Activated T-helper 17 cell treated with anti-CD3 and anti-CD28 coated beads, Interleukin-2, amount 50 U/mL, for 72 hours (primary cell): Measurements from ENCODE around the gene TNFRSF13B. TPM values are rescaled to one million over a fixed set of nuclear protein-coding genes. Genes with fewer than 3 reads are reported as not detected.
A peak's percentile ranks its signal among the peaks of the same experiment; 100 is the strongest.
"Not testable (repeated sequence)": the region's sequence is repeated elsewhere in the genome, so short reads cannot be mapped to it uniquely, and the experiment has no call there.

Experiments used
- ATAC-seq: fragments of 150-1000 bp; cut with Tn5 transposase; replicated peaks from 2 replicates; pipeline ENCODE4 v1.10.0; 2021; ENCODE audit warnings: mild to moderate bottlenecking, moderate library complexity
- H3K27ac Mint-ChIP-seq: one replicate; pipeline ENCODE4 v1.8.0; 2022; ENCODE audit warnings: mixed read lengths
- H3K27me3 Mint-ChIP-seq: one replicate; pipeline ENCODE4 v1.8.0; 2022; ENCODE audit warnings: mixed read lengths
- H3K36me3 Mint-ChIP-seq: one replicate; pipeline ENCODE4 v1.8.0; 2022; ENCODE audit warnings: low read depth, mild to moderate bottlenecking, mixed read lengths
- H3K4me1 Mint-ChIP-seq: one replicate; pipeline ENCODE4 v1.8.0; 2022; ENCODE audit warnings: mixed read lengths
- H3K4me3 Mint-ChIP-seq: one replicate; pipeline ENCODE4 v1.8.0; 2022; ENCODE audit warnings: mild to moderate bottlenecking, mixed read lengths
- H3K9me3 Mint-ChIP-seq: one replicate; pipeline ENCODE4 v1.8.0; 2022; ENCODE audit warnings: mixed read lengths
- total RNA-seq, 2 donors: library from RNA; stranded (reverse); gene quantifications; one replicate each; pipeline ENCODE4 v1.2.3, GENCODE V29; 2022

The TNFRSF13B gene
- total RNA-seq, 2 donors from 2014 or later = not detected

DNA sequence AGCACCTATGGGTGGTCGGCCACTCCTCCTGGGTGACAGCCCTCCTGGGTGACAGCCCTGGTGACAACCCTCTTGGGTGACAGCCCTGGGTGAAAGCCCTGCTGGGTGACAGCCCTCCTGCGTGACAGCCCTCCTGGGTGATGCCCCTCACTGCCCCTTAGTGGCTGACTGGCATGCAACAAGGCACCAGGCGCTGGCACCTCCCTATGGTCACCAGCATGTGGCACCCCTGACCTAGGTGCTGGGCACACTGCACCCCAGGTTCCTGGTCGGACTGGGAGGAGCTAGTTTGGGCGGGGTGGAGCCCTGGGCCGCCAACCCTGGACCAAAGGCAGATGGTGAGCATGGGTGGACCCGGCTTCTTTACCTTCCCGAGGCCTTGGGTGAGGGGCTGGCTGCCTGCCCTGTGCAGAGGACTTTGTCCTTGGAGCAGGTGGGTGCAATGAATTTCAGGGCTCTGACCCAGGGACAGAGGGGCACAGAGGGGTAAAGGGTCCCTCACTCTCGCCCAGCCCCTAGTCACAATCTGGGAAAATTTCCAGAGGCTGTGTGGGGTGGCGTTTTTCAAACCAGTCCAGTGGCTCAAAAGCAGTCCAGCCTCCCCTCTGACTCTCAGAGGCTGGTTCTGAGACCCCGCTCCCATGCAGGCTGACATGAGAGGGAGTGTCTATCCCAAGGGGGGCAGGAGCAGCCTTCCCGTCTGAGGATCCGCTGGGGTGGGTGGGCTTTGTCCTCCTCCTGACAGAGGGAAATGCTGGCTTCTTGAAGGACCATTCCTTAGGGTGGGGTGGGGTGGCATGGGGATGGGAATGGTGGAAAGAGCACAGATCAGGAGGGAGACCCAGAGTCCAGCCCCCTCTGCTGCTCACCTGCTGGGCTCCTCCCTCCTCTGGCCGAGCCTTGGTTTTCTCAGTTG lies 25.9 kb upstream of the TNFRSF13B start:
- Mint-ChIP-seq H3K36me3 (no peaks in the 10 kb centered on the region), H3K4me1 (no peaks in the 10 kb centered on the region), H3K27me3 (no peaks in the 10 kb centered on the region), H3K4me3 (no peak overlapping the region), H3K27ac (no peak overlapping the region), H3K9me3 (no peaks in the 10 kb centered on the region)
- ATAC-seq = peak; percentile 91

DNA sequence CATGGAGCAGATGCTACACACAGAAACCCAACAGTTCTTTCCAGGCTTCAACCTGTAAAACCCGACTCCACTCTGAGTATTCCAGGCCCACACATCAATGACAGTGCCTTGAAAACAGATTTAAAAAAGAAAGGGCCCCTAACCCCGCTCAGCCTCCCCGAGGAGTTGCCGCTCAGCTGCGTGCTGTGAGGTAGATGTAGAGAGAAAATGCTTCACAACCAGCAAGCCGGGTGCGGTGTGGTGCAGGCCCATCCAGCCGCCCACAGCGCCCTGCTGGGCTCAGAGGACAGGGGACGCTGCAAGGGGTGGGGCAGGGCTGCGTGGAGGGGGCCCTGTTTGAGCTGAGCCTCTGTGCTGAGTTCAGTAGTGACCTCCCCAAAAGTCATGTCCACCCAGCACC lies 24.8 kb upstream of the TNFRSF13B start:
- not testable (repeated sequence) for H3K27me3 Mint-ChIP-seq, H3K27ac Mint-ChIP-seq, ATAC-seq, H3K4me1 Mint-ChIP-seq, H3K9me3 Mint-ChIP-seq, H3K36me3 Mint-ChIP-seq, H3K4me3 Mint-ChIP-seq

DNA sequence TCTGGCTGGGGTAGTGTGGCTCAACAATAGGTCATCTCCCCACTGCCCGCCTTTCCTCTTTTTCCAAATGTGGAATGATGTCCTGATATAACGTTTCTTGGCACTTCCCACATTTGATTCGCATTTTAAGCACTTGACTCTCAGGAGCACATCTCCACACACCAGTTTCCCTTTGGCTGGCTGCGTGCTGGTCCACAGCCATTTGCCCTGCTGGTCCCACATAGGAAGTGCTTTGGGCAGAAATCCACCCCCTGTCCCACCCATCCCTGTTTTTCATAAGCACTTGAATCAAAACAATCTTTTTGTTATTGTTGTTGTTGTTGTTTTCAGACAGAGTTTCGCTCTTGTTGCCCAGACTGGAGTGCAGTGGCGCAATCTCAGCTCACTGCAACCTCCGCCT lies 24.0 kb upstream of the TNFRSF13B start:
- Mint-ChIP-seq H3K4me3 (no peak overlapping the region), H3K27ac (no peak overlapping the region), H3K9me3 (no peaks in the 10 kb centered on the region), H3K36me3 (no peaks in the 10 kb centered on the region), H3K27me3 (no peaks in the 10 kb centered on the region), H3K4me1 (no peaks in the 10 kb centered on the region)
- no peak for ATAC-seq

DNA sequence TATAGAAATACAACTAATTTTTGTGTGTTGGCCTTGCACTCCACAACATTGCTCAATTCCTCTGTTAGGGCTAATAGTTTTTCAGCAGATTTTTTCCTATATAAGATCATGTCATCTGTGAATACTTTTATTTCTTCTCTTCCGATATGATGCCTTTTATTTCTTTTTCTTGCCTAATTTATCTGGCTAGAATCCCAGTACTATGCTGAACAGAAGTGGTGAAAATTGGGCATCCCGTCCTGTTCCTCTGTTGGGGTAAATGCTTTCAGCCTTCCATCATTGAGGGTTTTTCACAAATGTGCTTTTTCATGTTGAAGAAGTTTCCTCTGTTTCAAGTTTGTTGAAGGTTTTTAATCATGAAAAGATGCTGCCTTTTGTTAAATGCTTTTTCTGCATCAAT lies 22.7 kb upstream of the TNFRSF13B start:
- Mint-ChIP-seq H3K4me3 (no peak overlapping the region), H3K4me1 (peaks cover 11% of the 10 kb centered on the region), H3K9me3 (no peaks in the 10 kb centered on the region), H3K27me3 (no peaks in the 10 kb centered on the region), H3K36me3 (no peaks in the 10 kb centered on the region), H3K27ac (no peak overlapping the region)
- ATAC-seq = no peak

DNA sequence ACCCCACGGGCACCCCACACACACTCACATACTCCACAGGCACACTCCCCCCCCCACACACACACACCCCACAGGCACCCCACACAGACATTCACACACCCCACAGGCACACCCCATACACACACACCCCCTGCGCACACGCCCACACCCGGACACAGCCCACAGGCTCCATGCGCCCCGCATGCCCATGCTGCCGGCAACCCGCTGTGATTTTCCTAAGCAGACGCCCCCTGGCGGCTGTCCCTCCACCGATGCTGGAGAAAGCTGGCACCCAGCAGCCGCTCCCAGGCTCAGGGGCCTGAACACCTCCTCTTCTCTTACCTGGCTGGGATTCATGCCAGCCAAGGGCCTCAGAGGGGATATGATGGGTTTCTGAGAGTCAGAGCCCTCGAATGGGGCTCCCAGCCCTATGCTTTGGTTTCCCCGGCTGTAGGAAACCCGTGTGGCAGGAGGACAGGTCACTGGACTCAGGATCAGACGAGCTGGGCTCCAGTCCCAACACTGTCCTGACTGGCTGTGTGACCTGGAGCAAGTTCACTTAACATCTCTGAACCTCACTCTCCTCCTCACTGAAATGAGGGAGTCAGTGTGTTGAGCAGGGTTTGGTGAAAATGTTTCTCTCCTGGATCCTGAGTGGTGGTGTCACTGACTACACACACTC lies 19.6 kb upstream of the TNFRSF13B start:
- peak; percentile 12 for ATAC-seq
- no peaks in the 10 kb centered on the region for H3K36me3 Mint-ChIP-seq
- H3K4me3 Mint-ChIP-seq = peak overlapping the region; percentile 79
- H3K27me3 Mint-ChIP-seq = no peaks in the 10 kb centered on the region
- peaks cover 29% of the 10 kb centered on the region for H3K4me1 Mint-ChIP-seq
- no peaks in the 10 kb centered on the region for H3K9me3 Mint-ChIP-seq
- no peak overlapping the region for H3K27ac Mint-ChIP-seq

DNA sequence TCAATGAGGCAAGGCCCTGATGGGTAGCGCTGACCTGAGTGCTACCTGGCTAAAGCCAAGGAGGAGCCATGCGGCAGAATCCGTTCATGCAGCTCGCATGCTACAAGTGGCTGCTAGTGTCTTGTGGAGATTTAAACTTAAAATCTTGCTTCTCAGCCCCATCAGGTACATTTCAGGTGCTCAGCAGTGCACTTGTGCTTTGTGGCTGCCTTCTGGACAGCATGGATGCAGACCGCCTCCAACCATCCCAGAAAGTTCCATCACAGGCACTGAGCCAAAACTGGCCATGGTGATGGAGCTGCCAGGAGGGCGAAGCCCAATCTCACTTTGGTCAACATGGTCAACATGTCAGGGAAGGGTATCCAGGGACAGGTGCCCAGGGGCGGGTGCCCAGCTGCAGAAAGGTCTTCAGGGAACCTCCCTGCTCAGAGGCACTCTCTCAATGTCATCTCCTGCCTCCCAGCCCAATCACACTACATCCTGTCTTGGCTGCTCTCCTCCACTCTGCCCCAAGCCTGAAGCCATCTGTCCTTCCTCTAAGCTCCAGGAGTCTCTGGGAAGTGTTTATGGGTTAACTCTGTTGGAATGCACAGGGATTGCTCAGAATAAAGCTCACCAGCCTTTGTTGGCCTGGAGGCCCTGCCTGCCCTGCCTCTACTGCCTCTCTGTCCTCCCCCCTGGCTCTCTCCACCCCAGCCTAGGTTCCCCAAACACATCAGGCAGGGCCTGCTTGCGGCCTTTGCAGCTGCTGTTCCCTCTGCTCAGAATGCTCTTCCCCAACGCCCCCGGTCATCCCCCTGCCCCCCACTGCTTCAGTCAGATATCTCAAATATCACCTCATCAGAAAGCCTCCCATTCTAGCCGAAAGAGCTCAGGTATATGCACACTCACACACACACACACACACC lies 18.3 kb upstream of the TNFRSF13B start:
- Mint-ChIP-seq H3K27ac (peak overlapping the region; percentile 90), H3K4me1 (peaks cover 29% of the 10 kb centered on the region), H3K36me3 (no peaks in the 10 kb centered on the region), H3K4me3 (peak overlapping the region; percentile 79), H3K9me3 (no peaks in the 10 kb centered on the region), H3K27me3 (no peaks in the 10 kb centered on the region)
- ATAC-seq = no peak

DNA sequence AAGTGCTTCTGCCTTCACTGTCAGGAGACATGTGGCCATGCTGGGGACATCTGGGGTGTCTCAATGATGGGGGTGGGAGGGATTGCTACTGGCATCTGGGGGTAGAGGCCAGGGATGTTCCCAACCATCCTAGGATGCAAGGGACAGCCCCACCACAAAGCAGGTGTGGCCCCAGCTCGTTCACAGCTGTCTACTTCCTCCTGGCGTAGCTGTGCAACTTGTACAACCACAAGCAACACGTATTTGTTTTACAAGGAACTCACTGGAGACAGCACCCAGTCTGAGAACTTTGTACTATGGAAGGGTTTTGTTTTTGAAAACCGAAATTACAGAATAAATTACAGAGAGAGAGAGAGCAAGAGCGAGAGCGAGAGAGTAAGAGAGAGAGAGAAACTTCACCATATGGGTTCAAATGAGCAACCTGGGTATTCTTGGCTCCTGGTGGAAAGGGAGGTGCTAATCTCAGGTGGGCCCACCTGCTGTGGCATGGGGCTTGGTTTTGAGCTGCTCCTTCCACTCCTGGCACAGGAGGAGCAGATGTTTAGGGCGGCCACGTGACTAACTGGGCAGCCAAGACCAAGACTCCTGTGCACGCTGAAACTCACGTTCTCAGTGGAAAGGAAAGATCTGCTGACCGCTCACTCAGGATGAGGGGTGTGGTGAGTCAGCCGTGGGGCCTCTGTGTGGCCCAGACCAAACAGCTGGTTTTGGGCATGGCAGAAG lies 17.5 kb upstream of the TNFRSF13B start:
- ATAC-seq = peak; percentile 38
- peak overlapping the region; percentile 79 for H3K4me3 Mint-ChIP-seq
- H3K27me3 Mint-ChIP-seq = no peaks in the 10 kb centered on the region
- no peaks in the 10 kb centered on the region for H3K9me3 Mint-ChIP-seq
- H3K36me3 Mint-ChIP-seq = no peaks in the 10 kb centered on the region
- peak overlapping the region; percentile 90 for H3K27ac Mint-ChIP-seq
- peaks cover 29% of the 10 kb centered on the region for H3K4me1 Mint-ChIP-seq

DNA sequence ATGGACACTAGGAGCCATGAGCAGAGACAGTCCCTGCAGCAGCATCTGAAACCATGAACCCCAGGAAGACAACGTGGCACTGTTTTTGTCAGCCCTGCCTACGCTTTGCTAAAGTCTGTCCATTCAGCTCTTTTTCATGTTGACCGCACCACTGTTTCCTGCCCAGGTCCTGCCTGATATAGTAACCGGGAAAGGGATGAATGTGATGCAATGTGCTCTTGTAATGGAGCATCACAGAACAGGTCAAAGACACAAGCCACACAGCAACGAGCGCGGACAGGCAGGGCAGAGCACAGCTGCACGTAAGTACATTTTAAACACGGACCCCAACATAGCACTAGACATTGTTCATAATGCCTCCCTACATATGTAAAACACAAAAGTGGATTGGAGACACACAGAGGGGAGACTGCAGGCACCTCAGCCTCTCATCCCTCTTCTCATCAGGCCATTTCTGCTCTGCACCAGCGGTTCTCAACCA lies 16.9 kb upstream of the TNFRSF13B start:
- Mint-ChIP-seq H3K4me3 (peak overlapping the region; percentile 79), H3K9me3 (no peaks in the 10 kb centered on the region), H3K36me3 (no peaks in the 10 kb centered on the region), H3K27ac (peak overlapping the region; percentile 90), H3K27me3 (no peaks in the 10 kb centered on the region), H3K4me1 (peaks cover 29% of the 10 kb centered on the region)
- peak; percentile 71 for ATAC-seq

DNA sequence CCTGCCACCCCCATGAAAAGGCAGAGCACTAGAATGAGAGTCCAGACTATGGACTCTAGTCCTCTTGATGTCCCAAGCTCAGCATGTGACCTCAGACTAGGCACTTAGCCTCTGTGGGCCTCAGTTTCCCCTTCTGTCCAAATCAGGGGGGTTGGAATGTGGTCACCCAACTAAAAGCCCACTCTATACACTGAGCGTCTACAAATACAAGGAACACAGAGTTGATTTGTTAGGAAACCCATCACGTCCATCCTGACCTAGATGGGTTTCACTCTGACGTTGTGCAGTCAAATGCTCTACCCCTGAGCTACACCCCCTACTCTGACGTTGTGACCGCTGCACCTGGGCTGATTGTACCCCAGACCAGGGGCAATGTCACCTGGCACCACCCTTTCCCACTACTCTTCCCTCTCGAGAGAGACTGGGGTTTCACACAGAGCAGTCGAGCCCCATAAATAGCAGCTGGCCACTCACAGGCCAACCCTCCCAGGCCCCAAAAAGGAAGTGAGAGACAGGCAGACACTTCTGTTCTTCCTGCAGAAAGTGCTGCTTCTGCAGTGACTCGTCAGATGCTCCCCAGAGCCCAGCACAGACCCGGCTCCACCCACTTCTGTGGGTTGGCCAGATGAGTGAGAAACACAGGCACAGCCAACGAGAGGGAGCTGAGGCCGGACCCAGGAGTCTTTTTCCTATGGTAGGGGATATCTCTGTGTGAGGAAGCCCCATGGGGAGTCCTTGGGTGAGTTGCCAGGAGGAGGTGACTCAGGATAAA lies 16.1 kb upstream of the TNFRSF13B start:
- no peaks in the 10 kb centered on the region for H3K9me3 Mint-ChIP-seq
- H3K4me3 Mint-ChIP-seq = peak overlapping the region; percentile 79
- peaks cover 29% of the 10 kb centered on the region for H3K4me1 Mint-ChIP-seq
- H3K27ac Mint-ChIP-seq = peak overlapping the region; percentile 90
- ATAC-seq = peak; percentile 87
- no peaks in the 10 kb centered on the region for H3K36me3 Mint-ChIP-seq
- no peaks in the 10 kb centered on the region for H3K27me3 Mint-ChIP-seq

DNA sequence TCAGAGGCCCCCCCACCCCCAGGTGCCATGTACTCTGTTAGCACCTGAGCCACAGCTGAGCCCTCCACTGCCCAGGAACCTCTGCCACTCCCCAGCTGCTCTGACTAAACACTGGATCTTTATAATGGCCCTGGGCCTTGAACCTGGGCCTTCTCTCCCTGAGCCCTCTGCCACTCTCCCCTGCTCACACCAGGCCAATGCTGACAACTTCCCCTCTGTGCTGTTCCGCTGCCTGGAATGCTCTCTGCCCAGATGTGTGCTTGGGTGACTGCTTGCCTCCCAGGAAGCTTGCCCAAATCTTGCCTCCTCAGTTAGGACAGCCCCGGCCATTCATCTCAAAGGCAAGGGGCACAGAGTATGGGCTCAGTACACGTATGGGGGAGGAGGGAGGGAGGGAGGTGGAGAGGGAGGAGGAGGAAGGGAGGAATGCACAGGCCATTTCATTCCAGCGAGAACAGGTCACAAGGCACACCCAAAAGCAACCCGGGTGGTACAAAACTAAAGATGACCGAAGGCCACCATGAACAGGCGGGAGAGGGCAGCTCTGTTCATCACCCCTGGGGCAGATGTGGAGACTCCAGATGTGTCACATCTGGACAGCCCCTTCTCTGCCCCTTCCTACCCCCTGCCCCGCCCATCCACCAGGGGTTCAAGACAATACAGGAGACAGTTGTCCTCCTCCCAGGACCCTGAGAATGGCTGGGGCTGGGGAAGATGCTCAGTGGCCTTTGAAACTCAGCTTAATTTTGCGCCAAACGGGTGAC lies 15.3 kb upstream of the TNFRSF13B start:
- ATAC-seq = no peak
- no peaks in the 10 kb centered on the region for H3K27me3 Mint-ChIP-seq
- H3K36me3 Mint-ChIP-seq = no peaks in the 10 kb centered on the region
- H3K4me1 Mint-ChIP-seq = peaks cover 29% of the 10 kb centered on the region
- no peak overlapping the region for H3K27ac Mint-ChIP-seq
- no peaks in the 10 kb centered on the region for H3K9me3 Mint-ChIP-seq
- H3K4me3 Mint-ChIP-seq = peak overlapping the region; percentile 79

DNA sequence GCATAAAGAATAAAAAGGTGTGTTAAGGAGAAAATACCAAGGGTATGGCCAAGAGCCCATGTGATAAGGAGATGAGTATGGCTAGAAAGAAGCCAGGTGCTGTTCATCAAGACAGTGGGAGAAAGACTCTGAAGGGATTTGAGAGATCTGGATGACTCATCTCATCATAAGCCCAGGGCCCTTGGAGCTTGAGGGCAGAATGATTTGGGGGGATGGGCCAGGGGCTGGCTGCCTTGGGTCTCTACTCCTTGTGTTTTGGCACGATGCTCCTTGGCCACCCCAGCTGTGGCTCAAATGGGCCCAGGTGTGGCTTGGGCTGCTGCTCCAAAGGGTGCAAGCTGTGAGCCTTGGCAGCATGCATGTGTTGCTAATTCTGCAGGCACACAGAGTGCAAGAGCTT lies 14.5 kb upstream of the TNFRSF13B start:
- ATAC-seq = no peak
- no peak overlapping the region for H3K4me3 Mint-ChIP-seq
- no peak overlapping the region for H3K27ac Mint-ChIP-seq
- peaks cover 29% of the 10 kb centered on the region for H3K4me1 Mint-ChIP-seq
- H3K36me3 Mint-ChIP-seq = no peaks in the 10 kb centered on the region
- no peaks in the 10 kb centered on the region for H3K27me3 Mint-ChIP-seq
- no peaks in the 10 kb centered on the region for H3K9me3 Mint-ChIP-seq

DNA sequence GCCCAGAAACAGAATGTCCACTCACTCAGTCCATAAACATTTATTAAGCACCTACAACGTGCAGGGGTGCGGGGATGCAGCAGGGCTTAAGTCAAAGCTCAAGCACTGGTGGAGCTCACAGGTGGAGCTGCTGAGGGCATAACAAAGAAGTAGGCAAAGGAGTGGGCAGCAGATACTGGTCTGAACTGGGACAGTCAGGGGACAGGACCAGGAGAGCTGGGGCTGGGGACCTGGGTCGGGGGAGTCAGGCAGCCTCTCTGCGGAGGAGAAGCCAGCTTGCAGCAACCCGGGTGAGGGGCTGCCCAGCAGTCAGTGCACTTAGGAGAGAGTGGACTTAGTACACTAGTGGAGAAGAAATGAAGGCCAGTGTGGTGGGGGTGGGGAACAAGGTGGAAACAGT lies 10.0 kb upstream of the TNFRSF13B start:
- no peaks in the 10 kb centered on the region for H3K4me1 Mint-ChIP-seq

More for the DNA sequence above, 10.0 kb upstream of the TNFRSF13B start:
- H3K27me3 Mint-ChIP-seq = no peaks in the 10 kb centered on the region
- no peaks in the 10 kb centered on the region for H3K9me3 Mint-ChIP-seq
- no peaks in the 10 kb centered on the region for H3K36me3 Mint-ChIP-seq
- no peak for ATAC-seq
- H3K27ac Mint-ChIP-seq = no peak overlapping the region
- no peak overlapping the region for H3K4me3 Mint-ChIP-seq
